Activated CD4-positive, alpha-beta T cell treated with anti-CD3 and anti-CD28 coated beads, Interleukin-2, amount 50 U/mL, for 4 hours (primary cell): Measurements from ENCODE around the gene ITCH.

Experiments
- DNase-seq, 2 experiments: peaks; one replicate each; pipeline ENCODE4 v3.0.0-alpha.2; 2020

The ITCH gene

GRCh38 chr20:34536798-34537394, 173.8 kb downstream of the ITCH start:
- peak; percentile 50 to 51 for DNase-seq

- DNase-seq, result no peak
Measured at GRCh38 chr20:34537651-34538050, 174.6 kb downstream of the ITCH start.

GRCh38 chr20:34538671-34539123, 175.6 kb downstream of the ITCH start:
- peak; percentile 43 to 50 for DNase-seq

GRCh38 chr20:34539756-34540155, 176.7 kb downstream of the ITCH start:
- DNase-seq, result no peak

DNA sequence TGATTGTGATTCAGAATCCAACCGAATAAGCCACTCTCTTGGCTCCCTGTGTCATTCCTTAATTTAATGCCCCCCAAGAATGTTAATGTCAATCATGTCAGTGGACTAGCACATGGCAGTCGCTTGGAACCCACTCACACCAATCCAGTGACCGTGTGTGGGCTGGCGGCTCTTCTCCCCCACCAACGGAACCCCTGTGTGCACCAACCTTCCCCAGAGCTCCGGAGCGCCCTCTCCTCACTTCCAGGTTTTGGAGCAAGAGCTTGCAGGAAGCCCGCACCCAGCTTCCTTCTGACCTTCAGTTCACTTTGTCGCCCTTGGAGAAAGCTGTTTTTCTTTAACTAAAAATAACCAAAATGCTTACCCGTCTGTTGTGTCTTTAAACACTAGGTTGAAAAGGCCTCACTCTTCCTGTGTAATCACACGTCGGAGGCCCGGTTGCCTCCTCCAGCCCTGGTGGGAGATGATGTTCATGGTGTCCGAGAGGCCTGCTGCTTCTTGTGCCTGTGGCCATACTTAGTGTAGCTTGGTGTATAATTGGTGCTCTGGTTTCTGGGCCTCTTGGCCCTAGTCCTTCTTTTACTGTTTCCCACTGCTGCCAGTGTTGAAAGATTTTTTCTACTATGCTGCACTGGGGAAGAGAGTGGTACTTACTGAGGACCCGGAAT, 177.7 kb downstream of the ITCH start:
- DNase-seq, result no peak

DNA sequence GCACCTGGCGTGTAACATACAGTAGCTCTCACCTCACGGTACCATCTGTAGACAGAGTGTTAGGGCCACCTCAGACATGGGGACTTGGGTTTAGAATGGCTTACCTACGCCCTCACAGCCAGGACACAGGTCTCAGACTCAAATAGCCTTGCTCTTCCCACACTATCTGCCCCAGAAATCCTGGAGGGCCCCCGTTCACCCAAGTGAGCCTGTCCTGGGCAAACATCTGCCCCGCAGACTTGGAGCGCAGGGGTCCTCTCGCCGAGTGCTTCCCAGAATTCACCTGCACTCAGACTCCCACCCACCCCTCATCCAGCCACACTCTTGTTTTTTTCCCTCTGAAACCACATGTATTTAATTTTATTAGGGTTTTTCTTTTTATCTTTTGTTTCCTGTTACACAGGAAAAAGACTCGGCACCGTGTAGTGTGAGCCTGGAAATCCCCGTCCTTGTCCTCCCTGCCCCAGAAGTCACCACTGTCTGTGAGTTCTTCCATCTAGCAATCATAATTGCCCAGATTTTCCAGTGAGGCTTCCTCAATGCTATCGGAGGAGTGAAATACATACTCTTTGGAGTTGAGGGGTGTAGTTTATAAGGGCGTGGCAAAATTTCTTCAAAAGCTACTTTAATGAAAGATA, 178.3 kb downstream of the ITCH start:
- DNase-seq, result peak in 1 of 2 experiments; percentile 29

DNA sequence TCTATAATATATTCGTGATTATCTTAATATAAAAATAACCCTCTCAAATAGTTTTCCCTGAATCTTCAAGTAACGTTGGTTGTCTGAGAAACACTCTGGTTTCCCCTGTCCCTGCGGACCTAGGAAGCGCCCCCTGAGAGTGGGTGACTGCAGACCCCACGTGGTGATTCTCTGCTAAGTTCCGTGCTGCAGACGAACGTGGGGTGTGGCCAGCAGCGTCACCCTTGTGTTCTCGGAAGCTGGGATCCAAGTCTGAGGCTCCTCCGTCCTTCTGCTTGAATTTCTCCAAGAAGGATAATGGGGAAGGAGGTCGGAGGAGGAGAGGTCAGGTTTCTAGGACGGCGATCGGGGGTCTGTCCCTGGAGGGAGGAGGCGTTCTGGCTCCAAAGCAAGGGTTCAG, 178.8 kb downstream of the ITCH start:
- DNase-seq, result no peak

- no peak for DNase-seq
Measured at GRCh38 chr20:34542439-34542838, 179.4 kb downstream of the ITCH start.

- DNase-seq, result no peak
Measured at GRCh38 chr20:34543463-34544056, 180.5 kb downstream of the ITCH start.

DNA sequence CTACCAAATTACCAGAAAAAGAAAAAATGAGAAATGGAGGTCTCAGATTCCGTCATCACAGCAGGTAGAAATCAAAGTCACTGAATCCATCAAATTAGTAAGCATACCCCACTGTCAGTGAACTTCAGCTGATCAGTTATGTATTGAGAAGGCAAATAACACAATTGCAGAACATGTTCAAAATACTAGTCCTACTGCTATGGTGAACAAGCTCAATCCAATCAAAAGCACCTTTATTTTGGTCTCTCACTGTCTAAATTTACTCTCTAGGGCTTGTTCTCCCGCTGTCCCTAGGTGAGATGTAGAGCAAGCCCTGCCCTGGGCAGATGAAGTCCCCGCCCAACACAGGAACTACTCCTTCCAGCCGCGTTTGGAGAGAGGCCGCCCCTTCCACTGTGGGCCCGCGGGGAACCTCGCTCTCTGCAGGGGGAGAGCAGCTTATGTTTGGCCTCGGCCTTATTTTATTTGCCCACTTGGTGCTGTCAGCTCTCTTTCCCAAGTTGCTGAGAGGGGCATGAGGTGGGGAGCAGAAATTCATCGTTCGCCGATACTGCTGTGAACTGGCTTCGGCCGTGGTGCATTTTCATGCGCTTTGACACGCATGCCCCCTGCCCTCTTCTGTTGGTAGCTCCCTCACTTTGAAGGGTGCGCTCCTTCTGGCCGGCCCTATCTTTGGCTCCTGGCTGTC, 181.2 kb downstream of the ITCH start:
- no peak for DNase-seq

DNA sequence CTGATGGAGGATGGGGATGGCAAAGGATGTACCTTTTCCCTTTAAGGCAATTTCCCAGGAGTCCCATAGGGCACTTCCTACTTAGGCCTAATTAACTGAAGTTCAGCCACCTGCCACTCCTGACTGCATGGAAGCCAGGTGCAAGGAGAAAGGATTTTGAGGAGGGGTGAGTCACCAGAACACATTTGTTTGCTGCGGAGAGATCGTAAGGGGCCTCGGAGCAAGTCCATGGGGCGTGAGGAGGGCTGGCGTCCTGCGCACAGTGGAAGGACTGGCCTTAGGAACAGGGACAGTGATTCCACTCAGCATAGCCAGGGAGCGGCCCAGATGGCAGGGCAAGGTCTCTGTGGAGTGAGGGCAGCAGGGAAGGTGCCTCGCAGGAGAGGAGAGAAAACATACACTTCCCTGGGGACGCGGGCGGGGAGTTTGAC, 183.7 kb downstream of the ITCH start:
- DNase-seq, result no peak

DNA sequence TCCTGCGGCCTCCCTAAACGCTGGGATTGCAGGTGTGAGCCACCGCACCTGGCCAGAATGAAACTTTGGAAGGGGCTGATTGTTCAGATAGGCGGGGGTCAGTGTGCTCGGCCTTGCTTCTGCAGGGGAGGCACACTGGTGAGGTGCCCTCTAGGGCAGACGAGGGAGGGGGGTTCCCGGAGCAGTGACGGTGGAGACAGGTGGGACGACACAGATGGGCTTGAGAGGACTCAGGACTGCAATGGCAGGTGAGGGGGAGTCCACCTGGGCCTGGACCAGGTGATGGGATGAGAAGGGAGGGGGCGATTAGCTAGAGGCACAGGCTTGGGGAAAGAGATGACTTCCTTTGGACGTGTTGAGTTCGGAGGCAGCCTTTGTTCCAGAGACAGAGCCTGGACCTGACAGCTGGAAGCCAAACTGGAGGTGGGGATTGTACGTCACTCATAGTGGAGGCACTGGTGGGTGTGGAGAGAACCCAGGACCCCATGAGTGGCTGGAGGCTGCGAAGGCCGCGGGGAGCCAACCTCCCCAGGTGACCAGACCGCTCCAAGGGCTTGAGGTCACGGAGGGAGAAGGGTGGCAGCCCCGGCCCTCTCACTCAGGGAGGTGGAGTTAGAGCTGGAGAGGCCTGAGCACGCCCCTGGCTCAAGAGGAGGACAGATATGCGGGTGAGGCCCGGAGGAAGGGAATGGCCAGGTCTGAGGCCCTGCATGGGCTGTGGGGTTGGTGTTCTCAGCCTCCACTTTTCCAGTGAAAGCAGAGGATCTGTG, 185.0 kb downstream of the ITCH start:
- DNase-seq, result no peak

- DNase-seq, result no peak
Measured at GRCh38 chr20:34549291-34549928, 186.3 kb downstream of the ITCH start.

GRCh38 chr20:34549929-34550305, 186.8 kb downstream of the ITCH start:
- no peak for DNase-seq

DNA sequence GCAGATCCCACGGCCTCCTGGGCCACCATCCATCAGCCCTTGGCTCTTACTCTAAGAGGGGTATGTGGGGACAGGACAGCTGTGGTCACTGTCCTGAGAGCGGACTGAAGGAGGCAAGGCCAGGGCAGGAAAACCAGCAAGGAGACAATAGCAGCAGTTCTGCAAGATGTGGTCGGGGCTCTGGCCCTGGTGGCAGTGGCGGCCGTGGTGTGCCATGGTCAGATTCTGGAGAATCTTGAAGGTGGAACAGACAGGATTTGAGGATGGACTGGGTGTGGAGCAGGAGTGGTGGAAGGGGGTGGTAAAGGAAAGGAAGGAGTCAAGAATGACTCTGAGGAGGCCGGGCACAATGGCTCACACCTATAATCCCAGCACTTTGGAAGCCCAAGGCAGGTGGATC, 189.5 kb downstream of the ITCH start:
- no peak for DNase-seq

- DNase-seq, result no peak
Measured at GRCh38 chr20:34553366-34553867, 190.3 kb downstream of the ITCH start.

- DNase-seq, result no peak
Measured at GRCh38 chr20:34557936-34558319, 194.9 kb downstream of the ITCH start.

DNA sequence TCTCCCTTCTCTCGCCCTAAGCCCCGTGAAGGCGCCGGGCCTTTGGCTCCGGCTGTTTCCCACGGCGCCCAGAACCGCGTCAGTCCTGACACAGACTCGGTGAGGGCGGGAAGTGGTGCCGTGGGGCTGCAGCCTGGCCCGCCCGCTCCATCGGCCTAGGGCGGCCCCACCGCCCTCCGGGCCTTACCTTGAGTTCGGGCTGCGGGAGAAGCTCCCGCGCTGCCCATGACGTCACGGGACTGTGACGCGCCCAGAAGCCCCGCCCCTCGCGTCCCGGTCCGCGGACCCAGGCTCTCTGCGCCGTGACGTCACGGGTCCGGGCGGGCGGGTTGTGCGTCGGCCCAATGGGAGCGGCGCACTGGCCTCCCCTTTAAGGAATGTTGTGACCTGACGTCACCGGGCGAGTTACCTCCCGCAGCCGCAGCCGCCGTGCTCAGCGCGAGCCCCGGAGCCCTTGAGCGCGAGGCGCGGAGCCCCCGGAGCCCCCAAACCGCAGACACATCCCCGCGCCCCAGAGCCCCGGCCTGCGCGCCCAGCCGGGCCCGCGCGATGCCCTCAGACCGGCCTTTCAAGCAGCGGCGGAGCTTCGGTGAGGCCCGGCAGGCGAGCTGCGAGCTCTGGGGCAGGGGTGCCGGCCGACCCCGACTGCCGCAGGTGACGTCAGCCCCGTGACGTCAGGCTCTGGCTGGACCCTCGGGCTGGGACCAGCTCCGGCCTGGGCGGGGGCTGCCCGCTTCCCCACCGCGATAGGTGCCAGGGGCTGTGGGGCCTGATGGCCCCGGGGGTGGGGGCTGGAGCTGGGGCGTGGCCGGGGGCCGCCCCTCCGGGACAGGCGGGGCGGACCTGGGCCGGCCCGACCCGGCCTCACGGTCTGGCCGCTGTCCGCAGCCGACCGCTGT, 195.5 kb downstream of the ITCH start, which contains the start of gene MAP1LC3A:
Gene MAP1LC3A, plus strand, starts transcription at position 399 of the 899 bp plus-strand sequence. Its CDS starts 151 bp downstream, at position 550.
- peak; percentile 90 to 92 for DNase-seq

DNA sequence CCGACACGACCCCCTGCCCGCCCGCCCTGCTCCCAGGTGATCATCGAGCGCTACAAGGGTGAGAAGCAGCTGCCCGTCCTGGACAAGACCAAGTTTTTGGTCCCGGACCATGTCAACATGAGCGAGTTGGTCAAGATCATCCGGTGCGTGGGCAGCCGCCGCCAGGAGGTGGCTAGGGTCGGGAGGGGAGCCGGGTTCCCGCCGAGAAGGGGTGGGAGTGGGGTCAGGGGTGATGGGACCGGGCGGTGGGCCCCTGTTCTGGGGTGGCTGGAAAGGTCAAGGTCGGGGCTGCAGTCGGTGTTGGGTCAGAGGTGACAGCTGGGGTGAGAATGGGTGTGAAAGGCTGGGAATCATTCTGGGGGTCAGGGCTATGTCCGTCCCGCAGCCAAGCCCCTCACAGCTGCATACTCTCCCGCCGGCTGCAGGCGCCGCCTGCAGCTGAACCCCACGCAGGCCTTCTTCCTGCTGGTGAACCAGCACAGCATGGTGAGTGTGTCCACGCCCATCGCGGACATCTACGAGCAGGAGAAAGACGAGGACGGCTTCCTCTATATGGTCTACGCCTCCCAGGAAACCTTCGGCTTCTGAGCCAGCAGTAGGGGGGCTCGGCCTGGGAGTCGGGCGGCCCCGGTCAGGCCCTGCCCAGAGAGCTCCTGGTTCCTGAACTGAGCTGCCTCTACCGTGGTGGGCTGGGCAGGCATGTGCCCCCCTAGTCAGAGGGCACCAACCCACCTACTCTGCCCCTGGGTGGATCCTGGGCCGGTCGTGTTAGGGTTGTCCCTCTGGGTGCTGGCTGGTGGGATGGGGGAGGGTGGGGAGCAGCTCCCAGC, 196.5 kb downstream of the ITCH start:
- DNase-seq, result no peak

- DNase-seq, result no peak
Measured at GRCh38 chr20:34560141-34560523, 197.1 kb downstream of the ITCH start.
